MV-4-11 (cell line): ENCODE results near the gene UGT1A8.
"Not testable (repeated sequence)": the region's sequence is repeated elsewhere in the genome, so short reads cannot be mapped to it uniquely, and the experiment has no call there.

Source experiments
- DNase-seq: peaks from one replicate; lab custom pipeline; 2025; lab: John Stamatoyannopoulos, UW

The UGT1A8 gene

DNA sequence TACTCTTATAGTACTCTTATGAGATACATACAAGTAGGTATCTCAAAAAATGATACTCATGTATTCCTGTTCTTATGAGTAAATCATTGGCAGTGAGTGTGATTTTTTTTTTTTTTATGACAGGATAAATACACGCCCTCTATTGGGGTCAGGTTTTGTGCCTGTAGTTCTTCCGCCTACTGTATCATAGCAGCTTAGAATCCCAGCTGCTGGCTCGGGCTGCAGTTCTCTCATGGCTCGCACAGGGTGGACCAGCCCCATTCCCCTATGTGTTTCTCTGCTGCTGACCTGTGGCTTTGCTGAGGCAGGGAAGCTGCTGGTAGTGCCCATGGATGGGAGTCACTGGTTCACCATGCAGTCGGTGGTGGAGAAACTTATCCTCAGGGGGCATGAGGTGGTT lies at the start of gene UGT1A8:
UGT1A8 (plus strand) TSS at position 158 of the 400 bp plus-strand sequence; CDS start at position 233, 75 bp downstream.
- DNase-seq: not testable (repeated sequence)

DNA sequence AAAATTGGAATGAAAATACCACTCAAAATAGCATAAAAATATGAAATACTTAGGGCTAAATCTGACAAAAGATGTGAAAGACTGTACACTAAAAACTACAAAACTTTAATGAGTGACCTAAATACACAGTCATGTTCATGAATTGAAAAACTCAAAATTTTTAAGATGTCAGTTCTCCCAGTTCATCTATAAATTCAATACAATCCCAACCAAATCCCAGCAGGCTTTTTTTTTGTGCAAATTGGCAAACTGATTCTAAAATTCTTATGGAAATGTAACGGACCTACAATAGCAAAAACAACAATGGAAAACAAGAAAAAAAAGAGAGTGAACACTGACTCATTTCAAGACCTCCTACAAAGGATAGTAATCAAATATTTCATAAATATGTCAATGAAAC lies 46.4 kb upstream of the UGT1A8 start:
- DNase-seq: no peak

DNA sequence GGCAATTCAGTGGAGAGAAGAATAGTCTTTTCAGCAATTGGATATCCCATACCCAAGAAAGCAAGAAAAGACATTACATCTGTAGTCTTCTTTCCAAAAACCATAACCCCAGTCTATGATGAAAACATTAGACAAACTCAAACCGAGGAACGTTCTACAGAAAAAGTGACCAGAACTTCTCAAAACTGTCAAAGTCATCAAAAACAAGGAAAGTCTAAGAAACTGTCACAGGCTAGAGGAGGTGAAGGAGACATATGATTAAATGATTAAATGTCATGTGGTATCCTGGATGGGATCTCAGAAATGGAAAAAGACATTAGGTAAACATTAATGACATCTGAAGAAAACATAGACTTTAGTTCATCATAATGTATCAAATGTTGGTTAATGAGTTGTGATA lies 46.0 kb upstream of the UGT1A8 start:
- DNase-seq: no peak

DNA sequence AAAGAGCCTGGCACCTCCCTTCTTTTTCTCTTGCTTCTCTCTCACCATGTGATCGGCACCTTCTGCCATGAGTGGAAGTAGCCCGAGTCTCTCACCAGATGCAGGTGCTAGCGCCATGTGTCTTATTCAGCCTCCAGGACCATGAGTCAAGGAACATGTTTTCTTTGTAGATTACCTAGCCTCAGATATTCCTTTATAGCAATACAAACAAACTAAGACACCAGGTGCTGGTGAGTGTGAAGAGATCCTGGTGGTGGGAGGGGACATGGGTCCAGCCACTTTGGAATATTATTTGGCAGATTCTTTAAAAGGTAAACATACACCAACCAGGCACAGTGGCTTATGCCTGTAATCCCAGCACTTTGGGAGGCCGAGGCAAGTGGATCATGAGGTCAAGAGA lies 45.0 kb upstream of the UGT1A8 start:
- no peak for DNase-seq

DNA sequence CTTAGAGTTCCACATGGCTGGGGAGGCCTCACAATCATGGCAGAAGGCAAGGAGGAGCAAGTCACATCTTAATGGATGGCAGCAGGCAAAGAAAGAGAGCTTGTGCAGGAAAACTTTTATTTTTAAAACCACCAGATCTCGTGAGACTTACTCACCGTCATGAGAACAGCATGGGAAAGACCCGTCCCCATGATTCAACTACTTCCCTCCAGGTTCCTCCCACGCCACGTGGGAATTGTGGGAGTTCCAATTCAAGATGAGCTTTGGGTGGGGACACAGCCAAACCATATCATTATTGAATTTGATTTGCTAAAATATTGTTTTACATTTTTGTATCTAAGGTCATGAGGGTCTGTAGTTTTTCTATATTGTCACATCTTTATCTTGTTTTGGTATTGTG lies 40.1 kb upstream of the UGT1A8 start:
- DNase-seq: not testable (repeated sequence)

DNA sequence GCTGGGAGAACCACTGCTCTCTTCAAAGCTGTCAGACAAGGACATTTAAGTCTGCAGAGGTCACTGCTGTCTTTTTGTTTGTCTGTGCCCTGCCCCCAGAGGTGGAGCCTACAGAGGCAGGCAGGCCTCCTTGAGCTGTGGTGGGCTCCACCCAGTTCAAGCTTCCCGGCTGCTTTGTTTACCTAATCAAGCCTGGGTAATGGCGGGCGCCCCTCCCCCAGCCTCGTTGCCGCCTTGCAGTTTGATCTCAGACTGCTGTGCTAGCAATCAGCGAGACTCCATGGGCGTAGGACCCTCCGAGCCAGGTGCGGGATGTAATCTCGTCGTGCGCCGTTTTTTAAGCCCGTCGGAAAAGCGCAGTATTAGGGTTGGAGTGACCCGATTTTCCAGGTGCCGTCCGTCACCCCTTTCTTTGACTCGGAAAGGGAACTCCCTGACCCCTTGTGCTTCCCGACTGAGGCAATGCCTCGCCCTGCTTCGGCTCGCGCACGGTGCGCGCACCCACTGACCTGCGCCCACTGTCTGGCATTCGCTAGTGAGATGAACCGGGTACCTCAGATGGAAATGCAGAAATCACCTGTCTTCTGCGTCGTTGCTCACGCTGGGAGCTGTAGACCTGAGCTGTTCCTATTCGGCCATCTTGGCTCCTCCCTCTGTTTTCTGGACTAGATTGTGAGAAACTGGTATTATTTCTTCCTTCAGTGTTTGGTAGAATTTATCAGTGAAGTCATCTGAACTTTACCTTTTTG lies 34.0 kb upstream of the UGT1A8 start:
- DNase-seq: not testable (repeated sequence)

DNA sequence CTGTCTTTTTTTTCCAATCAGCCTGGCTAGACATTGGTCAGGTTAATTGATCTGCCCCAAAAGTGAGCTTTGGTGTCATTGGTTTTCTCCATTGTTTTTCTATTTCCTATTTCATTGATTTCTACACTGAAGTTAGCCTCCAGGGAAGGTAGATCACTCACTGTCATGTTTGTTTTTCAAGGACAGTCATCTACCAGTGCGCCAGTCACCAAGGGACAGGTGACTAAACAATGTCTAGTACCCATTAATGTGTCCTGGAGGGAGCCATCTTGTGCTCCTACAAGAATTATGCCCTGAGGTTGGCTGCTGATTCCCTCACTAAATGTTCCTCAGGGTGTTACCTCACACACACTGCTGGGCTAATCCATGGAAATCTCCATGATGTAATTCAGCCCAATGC lies 33.2 kb upstream of the UGT1A8 start:
- DNase-seq: no peak

DNA sequence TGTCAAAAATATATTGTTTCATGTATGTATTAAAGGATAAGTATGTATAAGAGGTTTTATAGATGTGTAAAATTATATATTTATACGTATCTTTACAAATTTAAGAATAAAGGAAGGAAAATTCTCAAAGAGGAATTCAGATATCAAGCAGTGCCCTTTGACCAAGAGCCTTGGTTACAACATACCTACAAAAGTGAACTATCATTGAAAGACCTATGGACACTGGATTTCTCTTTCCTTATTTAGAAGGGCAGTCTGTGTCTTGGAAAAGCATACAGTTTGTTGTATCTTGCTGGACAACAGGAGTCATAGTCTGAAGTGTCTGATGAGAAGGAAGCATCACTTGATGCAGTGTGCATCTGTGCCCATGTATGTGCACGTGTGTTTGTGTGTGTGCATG lies 29.0 kb upstream of the UGT1A8 start:
- no peak for DNase-seq

DNA sequence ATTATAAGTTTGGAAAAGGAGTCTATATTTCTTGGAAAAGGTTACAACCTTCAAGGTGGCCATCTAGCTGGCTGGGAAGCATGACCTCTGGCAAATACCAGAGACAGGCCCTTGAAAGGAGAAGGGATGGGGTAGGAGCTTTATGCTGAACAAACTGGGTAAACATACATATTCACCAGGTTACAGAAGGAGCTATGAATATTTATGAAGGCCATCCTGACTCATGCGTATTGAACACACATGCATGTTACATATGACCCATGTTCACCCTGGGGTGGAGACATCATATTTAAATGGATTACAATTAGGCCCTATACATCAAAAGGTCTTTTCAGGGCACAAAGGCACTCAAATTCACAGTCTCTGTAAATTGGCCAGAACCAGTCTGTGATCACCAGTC lies 24.7 kb upstream of the UGT1A8 start:
- not testable (repeated sequence) for DNase-seq

DNA sequence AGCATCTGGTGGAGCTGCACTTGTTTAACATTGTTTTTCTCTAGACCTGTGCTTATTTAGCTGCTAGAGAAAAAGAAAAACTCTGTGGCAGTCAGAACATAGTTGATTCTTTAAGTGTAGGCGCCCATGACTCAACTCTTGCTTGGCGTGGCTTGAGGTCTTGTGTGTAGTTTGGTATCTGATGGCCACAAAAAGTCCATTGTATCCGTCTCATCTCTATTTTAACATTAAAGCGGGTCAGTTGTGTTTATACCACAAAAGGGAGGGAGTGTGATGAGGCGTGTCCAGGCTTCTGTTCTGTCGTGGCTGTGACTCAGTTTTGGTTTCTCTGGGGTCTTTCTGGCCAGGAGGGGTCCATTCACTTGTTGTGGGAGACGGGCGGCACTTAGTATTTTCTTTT lies 24.2 kb upstream of the UGT1A8 start:
- DNase-seq: no peak

DNA sequence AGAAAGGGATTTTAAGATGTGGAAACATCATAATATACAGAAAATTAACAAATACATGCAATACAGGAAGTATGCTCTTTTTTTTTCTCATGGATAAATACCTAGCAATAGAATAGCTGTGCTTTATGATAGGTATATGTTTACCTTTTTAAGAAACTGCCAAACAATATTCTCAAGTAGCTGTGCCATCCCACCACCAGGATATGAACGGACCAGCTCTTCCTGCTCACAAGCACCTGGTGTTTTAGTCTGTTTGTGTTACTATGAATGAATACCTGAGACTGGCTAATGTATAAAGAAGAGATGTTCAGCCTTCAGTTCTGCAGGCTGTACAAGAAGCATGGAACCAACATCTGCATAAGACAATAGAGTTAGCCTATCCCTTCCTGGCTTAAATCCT lies 19.9 kb upstream of the UGT1A8 start:
- no peak for DNase-seq

DNA sequence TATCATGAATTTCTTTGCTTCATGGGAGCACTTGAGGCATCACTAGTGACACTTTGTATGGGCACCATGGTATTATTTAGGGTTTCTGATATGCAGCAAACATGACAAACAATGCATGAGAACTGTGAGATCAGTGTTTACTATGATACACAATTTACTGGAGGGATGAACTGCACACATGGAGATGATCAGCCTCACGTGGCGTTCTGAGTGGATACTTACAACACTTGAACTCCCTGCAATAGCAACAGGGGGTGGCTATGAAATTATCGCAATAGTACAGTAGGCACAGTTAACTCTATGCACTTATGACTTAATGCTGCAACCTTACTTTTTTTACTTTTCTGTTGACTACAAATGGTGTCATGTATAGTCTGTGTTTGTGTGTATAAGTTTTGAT lies 18.5 kb upstream of the UGT1A8 start:
- no peak for DNase-seq

DNA sequence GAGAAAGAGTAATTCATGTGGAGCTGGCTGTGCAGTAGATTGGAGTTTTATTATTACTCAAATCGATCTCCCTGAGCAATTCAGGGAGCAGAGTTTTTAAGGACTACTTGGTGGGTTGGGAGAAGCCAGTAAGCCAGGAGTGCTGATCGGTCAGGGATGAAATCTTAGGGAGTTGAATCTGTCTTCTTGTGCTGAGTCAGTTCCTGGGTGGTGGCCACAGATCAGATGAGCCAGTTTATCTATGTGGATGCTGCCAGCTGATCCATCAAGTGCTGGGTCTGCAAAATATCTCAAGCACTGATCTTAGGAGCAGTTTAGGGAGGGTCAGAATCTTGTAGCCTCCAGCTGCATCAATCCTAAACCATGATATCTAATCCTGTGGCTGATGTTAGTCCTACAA lies 17.0 kb upstream of the UGT1A8 start:
- no peak for DNase-seq

DNA sequence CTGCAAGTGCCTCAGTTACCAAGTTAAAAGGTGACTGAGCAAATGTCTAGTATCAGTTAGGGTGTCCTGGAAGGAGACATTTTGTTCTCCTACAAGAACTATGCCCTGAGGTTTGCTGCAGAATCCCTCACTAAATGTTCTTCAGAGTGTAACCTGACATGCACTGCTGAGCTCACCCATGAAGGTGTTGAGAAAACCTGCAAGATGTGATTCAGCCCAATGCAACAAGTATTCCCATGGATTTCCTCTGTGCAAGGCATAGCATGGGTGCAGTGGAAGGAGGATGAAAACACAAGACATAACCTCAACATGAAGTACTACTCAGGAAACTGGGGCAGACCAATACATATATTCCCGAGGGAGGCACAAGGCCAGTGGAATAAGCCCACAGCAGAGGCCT lies 15.4 kb upstream of the UGT1A8 start:
- no peak for DNase-seq

DNA sequence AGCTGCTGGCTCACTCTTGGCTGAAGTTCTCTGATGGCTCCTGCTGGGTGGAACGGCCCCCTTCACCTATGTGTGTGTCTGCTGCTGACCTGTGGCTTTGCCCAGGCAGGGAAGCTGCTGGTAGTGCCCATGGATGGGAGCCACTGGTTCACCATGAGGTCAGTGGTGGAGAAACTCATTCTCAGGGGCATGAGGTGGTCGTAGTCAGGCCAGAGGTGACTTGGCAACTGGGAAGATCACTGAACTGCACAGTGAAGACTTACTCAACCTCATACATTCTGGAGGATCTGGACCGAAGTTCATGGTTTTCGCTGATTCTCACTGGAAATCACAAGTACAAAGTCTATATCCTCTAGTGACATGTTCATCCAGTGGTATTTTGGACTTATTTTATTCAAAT lies 13.9 kb upstream of the UGT1A8 start:
- DNase-seq: no peak

DNA sequence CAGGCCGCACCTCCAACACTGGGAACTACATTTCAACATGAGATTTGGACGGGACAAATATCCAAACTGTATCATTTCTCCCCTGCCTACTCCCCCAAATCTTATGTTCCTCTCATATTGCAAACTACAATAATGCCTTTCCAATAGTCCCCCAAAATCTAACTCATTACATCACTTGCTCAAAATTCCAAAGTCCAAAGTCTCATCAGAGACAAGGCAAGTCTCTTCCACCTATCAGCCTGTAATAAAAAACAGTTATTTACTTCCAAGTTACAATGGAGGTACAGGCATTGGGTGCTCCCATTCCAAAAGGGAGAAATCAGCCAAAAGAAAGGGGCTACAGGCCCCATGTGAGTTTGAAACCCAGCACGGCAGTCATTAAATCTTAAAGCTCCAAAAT lies 12.6 kb upstream of the UGT1A8 start:
- DNase-seq: no peak

DNA sequence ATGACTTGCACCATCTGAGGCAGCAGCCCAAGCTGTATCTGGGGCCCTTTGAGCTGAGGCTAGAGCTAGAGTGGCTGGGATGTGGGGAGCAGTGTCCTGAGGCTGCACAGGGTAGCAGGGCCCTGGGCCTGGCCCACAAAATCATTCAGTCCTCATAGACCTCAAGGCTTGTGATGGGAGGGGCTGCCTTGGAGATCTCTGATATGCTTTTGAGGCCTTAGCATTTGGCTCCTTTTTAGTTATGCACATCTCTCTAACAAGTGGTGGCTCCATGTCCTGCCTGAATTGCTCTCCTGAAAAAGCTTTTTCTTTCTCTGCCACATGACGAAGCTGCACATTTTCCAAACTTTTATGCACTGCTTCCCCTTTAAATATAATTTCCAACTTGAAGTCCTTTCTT lies 11.8 kb upstream of the UGT1A8 start:
- DNase-seq: no peak

DNA sequence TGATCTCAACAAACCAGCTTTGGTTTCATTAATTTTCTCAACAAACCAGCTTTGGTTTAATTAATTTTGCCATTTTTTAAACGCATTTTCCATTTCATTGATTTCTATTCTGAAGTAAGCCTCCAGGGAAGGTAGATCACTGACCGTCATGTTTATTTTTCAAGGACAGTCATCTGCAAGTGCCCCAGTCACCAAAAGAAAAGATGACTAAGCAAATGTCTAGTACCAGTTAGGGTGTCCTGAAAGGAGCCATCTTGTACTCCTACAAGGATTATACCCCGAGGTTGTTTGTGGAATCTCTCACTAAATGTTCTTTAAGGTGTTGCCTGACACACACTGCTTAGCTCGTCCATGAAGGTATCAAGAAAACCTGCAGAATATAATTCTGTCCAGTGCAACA lies 6.1 kb upstream of the UGT1A8 start:
- DNase-seq: no peak

DNA sequence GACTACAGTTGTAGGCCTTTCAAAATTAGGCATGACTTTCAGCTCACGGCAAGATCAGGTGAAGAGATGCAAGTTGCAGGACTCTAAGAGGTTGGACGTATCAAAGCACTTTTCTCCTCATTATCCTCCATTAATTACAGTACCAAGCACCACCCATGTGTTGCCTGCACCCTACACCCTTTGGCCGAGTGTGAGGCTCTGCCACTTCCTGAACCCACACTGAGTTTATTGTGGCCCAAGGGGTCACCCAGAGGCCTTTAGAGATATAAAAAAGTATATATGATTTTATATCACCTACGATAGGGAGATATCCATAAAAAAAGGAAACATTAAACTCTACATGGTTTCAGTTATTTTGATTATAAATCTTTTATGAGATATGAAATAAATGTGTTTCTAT lies 2.8 kb downstream of the UGT1A8 start:
- DNase-seq: no peak

DNA sequence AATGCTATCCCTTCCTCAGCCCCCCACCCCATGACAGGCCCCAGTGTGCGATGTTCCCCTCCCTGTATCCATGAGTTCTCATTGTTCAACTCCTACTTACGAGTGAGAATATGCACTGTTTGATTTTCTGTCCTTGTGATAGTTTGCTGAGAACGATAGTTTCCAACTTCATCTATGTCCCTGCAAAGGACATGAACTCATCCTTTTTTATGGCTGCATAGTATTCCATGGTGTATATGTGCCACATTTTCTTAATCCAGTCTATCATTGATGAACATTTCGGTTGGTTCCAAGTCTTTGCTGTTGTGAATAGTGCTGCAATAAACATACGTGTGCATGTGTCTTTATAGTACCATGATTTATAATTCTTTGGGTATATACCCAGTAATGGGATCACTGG lies 4.4 kb downstream of the UGT1A8 start:
- not testable (repeated sequence) for DNase-seq

DNA sequence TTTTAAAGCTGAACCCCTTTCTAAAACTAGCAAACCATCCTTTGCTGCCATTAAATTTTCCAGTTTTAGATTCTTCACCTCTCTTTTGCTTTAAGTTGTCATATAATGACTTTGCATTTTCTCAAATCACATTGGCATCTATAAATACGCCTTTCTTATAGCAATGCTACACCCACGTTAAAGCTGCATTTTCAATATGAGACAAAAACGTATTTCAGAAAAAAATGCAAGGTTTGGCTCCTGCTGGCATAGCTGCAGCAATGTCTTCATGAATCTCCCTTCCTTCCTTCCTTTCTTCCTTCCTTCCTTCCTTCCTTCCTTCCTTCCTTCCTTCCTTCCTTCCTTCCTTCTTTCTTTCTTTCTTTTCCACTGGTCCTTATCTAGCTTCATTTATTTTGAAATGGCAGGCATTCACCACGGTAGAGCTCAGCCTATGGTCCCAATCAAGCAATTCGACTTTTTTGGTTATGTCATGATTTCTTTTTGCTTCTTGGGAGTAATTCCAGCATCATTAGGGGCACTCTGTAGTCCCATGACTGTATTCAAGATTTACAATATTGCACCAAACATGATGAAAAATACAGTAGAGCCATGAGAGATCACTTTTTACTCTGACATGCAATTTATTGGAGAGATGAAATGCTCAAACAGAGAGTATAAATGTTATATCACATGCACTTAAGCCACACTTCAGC lies 10.0 kb downstream of the UGT1A8 start:
- no peak for DNase-seq

DNA sequence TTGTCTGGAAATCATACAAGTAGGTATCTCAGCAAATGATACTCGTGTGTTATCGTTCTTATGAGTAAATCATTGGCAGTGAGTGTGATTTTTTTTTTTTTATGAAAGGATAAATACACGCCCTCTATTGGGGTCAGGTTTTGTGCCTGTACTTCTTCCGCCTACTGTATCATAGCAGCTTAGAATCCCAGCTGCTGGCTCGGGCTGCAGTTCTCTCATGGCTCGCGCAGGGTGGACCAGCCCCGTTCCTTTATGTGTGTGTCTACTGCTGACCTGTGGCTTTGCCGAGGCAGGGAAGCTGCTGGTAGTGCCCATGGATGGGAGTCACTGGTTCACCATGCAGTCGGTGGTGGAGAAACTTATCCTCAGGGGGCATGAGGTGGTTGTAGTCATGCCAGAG lies 18.9 kb downstream of the UGT1A8 start, which contains the start of gene UGT1A10:
UGT1A10 (plus strand) TSS at position 143 of the 400 bp plus-strand sequence; CDS start at position 218, 75 bp downstream.
- DNase-seq: not testable (repeated sequence)

DNA sequence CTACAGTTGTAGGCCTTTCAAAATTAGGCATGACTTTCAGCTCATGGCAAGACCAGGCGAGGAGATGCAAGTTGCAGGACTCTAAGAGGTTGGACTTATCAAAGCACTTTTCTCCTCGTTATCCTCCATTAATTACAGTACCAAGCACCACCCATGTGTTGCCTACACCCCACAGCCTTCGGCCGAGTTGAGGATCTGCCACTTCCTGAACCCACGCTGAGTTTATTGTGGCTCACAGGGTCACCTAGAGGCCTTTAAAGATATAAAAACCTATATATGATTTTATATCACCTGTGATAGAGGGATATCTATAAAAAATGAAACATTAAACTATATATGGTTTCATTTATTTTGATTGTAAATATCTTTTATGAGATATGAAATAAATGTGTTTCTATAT lies 21.4 kb downstream of the UGT1A8 start:
- no peak for DNase-seq

DNA sequence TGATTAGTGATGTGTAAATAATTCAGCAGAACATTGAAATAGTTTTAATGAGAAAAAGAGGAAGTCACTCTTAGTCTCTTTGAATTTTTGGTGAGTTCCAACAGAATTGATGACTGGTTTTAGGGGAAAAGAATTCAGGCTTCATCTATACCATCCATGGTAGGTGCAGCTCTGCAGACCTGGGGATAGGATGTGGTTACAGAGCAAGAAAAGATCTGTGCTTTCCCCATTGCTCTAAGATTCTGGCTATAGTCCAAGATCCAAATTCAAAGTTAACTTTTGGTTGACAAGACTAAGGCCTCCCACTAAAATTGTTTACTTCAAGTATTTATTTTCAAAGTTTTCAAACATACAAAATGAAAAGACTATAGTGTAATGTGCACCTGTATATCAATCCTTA lies 22.4 kb downstream of the UGT1A8 start:
- no peak for DNase-seq
